ENCODE results near the gene ITGA11.

DNA sequence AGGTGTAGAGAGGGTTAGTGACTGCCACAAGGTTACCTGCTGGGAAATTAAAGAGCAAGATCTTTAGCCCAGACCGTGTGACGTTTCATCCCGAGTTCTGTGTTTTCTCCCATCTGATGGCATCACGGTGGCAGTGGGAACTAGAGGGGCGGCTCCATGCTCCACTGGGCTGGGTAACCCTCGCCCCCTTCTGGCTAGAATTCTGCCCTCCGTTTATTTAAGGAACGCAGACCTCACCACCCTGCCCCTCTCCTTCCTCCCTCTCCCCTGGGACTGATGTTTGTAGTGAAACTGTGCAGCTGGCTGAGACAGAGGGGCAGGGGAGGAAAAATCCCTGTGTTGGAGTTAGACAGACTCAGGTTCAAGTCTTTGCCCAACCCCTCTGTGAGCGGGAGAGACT lies 65.6 kb downstream of the ITGA11 start:
- TF ChIP-seq, protein P1, sequence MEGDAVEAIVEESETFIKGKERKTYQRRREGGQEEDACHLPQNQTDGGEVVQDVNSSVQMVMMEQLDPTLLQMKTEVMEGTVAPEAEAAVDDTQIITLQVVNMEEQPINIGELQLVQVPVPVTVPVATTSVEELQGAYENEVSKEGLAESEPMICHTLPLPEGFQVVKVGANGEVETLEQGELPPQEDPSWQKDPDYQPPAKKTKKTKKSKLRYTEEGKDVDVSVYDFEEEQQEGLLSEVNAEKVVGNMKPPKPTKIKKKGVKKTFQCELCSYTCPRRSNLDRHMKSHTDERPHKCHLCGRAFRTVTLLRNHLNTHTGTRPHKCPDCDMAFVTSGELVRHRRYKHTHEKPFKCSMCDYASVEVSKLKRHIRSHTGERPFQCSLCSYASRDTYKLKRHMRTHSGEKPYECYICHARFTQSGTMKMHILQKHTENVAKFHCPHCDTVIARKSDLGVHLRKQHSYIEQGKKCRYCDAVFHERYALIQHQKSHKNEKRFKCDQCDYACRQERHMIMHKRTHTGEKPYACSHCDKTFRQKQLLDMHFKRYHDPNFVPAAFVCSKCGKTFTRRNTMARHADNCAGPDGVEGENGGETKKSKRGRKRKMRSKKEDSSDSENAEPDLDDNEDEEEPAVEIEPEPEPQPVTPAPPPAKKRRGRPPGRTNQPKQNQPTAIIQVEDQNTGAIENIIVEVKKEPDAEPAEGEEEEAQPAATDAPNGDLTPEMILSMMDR (IDR thresholded peaks at IDR 0.05) = no peak
- no peak for TF ChIP-seq ZFX (IDR thresholded peaks at IDR 0.05; ENCODE audit: borderline replicate concordance)
